Left forelimb (tissue), 1 donor: Measurements from ENCODE around the gene RBBP9.
A peak's percentile ranks its signal among the peaks of the same experiment; 100 is the strongest.
"Not testable (repeated sequence)": the region's sequence is repeated elsewhere in the genome, so short reads cannot be mapped to it uniquely, and the experiment has no call there.

Experiments
- DNase-seq: peaks from one replicate; pipeline ENCODE4 v3.0.0-alpha.2; 2018; ENCODE audit warnings: low spot score

RBBP9 gene

DNA sequence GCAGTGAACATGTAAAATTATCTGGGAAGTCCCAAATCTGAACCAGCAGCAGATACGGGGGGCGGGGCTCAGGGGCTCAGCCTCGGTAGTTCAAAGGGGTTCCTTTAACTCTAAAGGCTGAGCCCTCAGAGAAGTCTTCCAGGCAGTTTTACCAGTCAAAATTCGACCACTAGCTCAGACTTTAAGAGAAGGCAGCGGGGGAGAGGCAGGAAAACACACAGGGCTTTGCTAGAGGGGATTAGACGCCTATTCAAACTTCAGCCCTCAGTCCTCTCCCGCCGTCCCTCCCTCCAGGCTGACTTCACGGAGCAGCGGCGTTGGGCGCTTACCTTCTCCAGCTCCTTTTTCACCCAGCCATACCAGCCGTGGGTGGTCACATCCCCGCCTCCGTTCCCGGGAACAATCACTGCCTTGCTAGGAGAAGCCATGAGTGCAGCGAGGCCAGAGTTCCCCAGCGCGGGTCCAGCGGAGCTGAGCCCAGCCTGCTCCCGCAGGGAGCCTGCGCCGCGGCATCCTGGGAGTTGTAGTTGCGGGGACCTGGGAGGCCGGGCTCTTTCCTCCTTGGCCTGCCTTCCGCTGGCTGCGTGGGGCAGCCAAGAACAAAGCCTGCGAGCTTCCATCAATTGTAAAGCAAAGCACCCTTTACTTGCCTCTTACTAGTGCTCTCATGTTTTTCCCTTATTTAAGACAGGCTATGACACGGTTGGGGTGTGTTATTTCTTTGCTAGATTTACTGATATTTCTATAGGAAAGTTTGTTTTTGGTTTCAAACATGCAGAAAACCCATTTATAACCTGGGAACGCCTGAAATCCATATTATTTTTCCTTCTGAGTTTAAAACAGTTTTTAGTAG is at the start of gene RBBP9:
Gene RBBP9 (minus strand): TSS at position 486 of the 853 bp plus-strand sequence. CDS start 58 bp downstream, at position 428.
- peak; percentile 92 for DNase-seq

DNA sequence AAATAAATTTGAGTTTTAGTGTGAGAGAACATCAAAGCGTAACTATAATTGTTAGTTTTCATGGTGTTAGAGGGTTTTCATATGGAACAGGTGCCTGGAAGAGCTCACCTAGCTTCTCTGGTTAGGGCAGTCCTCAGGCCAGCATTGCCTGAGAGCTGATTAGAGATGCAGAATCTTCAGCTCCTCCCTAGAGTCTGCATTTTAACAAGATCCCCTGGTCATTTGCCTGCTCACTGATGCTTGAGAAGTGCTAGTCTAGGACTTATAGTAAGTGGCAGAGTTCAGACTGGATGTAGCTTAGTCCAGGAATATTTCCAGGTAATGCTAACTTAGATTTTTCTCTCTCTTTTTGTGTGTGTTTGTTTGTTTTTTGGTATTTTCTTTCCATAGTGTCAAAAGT is 48.5 kb upstream of the RBBP9 start:
- no peak for DNase-seq

DNA sequence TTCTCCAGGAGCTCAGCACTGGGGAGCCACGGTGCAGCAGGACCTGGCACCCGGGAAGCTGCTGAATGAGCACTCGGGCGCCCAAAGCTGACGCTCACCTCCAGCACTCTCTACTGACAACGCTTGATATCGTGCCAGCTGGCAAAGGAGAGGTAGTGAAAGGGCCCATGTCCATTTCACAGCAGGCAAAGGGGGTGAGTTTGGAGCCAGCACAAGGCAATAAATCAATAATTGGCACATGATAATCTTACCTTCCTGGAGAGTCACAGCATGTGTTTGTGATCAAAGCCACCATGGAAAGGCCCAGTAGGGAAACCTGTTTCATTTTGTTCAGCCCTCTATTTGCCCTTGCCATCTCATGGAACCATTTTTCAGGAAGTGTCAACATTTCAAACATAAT is 46.9 kb upstream of the RBBP9 start:
- DNase-seq: no peak

DNA sequence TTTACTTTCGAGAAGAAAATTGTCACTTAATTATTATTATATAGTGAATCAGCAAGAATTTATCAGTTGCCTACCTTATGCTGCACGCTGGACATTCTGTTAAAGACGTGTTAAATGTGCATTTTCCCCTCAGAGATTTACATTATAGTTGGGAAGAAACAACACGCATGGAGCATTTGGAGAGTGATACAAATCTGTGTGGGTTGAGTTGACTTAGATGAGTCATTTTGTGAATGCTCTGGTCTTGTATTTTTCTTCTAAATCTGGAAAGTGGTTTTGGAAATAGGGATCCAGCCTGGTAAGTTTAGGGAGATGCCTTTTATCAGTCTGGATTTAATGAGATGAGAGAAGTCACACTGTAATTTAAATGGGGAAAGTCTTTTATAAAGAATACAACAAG is 46.2 kb upstream of the RBBP9 start:
- no peak for DNase-seq

DNA sequence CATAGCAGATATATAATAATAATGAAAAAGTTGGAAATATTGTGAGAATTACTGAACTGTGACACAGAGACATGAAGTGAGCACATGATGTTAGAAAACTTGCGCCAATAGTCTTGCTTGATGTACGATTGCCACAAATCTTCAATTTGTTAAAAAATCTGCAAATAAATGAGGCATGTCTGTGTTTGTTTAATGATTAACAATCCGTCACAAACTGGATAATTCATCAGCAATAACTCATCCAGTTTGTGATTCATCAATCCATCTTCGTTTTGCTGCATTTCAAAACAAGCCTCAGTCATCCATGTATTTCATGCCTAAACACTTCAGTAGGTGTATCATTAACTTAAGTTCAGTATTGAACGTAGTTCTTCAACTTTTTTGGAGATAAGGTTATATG is 44.7 kb upstream of the RBBP9 start:
- DNase-seq: no peak

DNA sequence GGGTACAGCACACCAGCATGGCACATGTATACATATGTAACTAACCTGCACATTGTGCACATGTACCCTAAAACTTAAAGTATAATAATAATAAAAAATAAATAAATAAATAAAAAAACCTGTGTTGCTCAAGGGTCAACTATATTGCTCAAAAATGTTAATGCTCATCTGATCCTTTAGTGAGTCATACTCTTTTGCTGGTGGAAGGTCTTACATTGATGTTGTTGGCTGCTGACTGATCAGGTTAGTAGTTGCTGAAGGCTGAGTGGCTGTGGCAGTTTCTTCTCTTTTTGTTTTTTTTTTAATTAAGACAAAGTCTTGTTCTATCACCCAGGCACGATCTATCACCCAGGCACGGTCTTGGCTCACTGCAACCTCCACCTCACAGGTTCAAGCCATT is 40.6 kb upstream of the RBBP9 start:
- DNase-seq: no peak

DNA sequence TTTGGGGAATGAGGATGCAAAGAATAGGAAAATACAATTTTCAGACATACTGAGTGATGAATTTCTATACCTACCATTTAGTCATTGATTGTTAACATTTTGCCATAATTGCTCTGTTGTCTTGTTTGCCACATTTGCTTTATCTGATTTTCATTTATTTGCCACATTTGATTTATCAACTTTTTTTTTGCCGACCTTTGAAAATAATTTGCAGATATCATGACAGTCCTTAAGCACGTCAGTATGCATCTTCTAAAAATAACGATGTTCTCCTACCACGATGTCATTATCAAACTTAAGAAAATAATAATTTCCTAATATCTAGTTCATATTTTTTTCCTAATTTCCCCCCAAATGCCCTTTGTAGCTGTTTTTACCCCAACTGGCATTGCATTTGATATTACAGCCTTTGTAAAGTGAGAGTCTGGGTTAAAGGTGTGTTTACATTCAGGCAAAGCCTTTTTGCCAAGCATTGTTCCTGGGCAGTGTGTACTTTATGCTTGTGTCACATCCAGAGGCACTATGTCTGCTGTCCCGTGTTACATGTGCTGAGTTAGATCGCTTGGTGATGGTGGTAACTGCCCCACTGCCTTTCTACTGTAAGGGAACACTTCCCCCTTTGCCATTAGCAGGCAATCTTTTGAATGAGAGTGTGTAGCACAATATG is 37.1 kb upstream of the RBBP9 start:
- no peak for DNase-seq

DNA sequence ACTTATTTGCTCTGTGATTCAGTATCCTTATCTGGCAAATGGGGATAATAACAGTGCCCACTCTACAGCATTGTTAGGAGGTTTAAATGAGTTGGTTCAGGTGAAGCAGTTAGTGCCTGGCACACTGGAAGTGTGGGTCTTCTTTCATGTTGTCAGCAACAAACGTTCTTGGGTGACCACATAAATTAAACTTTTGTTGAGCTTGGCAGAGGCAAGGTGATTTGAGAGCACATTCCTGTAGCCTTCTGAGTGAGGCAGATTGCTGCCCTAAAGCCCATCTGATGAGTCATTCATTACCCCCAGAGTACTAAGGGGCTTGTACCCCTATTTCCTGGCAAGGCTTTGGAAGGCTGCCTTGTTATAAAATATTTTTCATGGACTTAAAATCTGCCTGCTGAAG is 36.5 kb upstream of the RBBP9 start:
- no peak for DNase-seq

DNA sequence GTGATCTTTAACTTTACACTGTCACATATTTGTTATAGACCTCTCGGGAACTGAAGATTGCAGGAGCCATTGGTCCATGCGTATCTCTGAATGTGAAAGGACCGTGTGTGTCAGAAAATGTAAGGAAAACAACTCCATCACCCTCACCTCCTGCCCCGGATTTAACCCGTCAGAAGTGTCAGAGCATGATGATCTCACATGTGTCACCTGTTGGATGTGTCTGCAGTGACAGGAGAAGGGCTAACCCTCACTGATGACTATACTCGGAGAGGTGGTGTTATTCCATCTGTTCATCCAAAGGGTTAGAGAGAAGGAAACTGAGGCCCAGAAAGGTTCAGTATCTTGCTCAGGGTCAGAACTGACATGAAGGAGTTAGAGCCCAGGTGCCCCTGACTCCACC is 35.6 kb upstream of the RBBP9 start:
- no peak for DNase-seq

DNA sequence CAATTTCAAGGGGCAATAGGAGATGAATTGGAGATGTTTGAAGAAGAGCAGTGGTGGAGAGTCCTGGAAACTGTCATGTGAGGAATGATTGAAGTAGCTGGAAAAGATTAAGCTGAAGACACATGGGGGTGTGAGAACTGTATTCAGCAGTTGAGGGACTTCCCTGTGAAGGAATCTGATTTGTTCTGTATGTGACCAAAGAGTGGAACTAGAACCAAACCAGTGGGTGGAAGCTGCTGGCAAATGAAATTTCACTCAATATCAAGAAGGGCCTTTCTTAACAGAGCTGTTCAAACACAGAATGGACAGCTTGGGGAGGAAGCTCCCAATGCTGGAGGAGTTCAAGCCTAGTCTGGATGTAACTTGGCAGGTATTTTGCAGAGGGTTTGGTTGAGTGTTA is 32.0 kb upstream of the RBBP9 start:
- DNase-seq: no peak

DNA sequence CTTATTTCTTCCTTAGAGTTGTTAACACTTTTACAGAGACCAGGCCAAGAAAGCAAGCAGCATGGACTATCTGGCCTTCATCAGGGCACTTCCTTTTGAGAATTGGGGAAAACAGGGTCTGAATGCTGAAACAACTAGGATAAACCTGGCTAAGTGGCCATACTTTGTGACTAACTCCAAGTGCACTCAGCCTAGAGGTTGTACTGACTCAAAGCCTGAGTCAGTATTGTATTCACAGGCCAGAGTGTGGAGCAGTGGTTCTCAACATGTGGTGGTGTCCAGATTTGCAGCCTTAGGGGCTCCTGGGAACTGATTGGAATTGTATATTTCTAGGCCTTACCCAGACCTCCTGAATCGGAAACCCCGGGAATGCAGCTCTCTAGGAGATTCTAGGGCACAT is 30.8 kb upstream of the RBBP9 start:
- DNase-seq: no peak

DNA sequence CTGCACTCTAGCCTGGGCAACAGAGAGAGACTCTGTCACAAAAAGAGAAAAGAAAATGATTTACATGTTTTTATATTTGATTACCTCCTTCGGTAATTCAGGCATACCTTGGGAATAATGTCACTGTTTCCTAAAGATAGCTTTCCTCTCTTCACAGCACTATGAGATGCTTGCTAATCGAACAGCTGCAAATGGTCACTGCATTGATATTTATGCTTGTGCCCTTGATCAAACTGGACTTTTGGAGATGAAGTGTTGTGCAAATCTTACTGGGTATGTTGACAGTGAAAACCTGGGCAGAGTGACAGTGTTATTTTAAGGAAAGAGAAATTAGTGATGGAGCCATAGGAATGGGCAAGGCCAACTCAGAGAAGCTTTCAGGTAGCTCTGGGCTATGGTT is 30.3 kb upstream of the RBBP9 start:
- DNase-seq: no peak

DNA sequence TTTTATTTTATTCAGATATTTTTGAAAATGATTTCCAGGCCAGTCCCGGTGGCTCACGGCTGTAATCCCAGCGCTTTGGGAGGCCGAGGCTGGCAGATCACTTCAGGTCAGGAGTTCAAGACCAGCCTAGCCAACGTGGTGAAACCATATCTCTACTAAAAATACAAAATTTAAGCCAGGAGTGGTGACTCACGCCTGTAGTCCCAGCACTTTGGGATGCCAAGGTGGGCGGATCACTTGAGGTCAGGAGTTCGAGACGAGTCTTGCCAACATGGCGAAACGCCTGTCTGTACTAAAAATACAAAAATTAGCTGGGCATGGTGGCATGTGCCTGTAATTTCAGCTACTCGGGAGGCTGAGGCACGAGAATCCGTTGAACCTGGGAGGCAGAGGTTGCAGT is 29.7 kb upstream of the RBBP9 start:
- DNase-seq: not testable (repeated sequence)

DNA sequence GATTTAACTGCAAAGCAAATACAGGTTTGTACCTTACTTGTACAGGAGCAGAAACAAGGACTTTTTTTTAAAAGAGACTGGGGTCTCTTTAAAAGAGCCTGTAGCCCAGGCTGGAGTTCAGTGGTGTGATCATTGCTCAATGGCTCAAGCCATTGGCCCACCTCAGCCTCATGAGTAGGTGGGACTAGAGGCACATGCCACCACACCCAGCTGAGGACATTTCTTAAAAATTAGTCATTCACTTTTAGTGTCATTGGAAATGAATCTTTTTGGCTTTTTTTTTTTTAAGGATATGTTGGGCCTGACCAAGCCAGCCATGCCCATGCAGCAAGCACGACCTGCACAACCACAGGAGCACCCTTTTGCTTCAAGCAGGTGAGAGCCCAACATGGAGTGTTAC is 27.6 kb upstream of the RBBP9 start:
- no peak for DNase-seq

DNA sequence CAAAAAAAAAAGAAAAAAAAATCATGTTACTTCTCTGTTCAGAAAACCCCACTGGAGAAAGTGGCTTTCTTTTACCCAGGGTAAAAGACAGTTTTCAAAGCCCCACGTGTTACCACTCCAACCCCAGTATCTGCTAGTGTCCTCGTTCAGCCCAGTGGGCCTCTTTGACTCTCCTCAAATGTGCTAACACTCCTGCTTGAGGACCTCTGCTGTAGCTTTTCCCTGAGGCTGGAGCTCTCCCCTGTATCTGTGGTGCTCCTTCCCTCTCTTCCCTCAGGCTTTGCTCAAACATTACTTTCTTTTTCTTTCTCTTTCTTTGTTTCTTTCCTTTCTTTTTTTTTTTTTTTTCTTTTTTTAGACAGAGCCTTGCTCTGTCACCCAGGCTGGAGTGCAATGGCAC is 26.0 kb upstream of the RBBP9 start:
- no peak for DNase-seq

DNA sequence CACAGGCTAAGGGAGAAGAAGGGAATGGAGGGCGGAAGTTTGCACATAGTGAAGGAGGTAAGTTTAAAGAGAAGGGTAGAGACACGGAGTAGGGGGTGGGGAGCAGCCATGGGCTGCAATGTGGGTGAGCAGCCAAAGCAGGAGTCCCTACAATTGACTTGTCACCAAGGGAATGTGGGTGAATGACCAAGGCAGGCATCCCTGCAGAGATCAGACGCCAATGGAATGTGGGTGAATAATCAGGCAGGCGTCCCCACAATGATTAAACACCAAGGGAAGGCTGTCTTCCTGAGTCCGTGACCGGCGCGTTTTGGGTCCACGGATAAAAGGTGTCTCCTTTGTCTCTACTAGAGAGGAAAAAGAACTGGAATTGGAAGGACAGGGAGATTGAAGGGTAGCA is 25.0 kb upstream of the RBBP9 start:
- DNase-seq: not testable (repeated sequence)

DNA sequence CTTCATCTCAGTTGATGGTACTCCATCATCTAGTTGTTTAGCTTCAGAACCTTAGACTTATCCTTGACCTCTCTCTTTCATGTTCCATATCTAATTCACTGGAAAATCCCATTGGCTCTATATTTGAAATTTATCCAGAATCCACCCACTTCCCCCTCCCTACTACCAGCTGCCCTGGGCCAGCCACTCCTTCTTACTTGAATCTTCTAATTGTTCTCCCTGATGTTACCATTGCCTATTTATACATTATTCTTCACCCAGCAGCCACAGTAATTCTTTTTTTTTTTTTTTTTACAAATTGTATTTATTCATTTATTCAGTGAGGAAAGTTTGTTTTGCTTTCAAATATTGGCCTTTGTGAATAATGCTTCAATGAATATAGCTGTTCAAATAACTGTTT is 18.9 kb upstream of the RBBP9 start:
- DNase-seq: no peak

DNA sequence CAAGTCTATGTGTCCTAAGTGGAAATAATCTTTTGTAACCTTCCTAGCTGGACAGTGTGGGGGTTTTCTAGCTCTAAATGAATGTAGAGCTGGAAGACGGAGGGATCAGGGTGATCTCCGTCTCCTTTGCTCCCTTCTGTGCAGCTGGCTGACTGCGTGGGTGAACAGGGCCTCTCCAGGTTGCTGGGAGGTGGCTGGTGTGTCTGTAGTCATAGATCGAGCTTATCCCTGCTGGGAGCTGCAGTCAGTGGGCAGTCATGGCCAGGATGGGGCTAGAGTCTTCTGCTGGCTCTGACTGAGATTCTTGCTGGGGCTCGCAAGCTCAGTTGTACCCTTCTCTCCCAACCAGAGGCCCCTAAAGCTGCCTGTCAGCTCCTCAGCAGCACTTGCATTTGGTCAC is 17.1 kb upstream of the RBBP9 start:
- DNase-seq: no peak

DNA sequence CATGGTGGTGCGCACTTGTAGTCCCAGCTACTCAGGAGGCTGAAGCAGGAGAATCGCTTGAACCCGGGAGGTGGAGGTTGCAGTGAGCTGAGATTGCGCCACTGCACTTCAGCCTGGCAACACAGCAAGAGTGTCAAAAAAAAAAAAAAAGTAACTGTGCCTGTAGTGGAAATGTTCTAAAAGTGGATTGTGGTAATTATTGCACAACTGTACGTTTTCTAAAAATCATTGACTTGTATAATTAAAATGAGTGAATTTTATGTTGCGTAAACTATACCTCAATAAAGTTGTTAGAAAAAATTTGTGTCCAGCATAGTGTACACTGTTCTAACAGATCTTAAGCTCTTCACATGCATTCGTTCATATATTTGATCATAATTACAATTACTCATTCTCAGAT is 16.2 kb upstream of the RBBP9 start:
- DNase-seq: no peak

DNA sequence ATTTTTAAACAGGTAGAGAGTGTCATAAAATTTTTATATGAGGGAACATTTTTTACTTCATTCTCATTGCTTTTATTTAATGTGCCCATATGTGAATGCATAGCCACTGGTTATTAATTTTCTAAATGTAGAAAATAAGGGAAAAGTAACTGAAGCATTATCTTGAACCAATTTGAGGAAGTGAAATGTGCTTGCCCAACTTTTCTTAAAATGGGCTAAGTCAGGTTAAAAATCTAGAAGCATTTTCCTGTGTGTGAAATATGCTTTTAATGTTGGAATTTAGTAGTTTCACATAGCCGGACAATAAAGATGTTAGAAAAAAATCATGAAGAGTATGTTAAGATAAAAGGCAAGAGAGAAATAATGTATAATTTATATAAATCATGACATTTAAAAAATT is 14.5 kb upstream of the RBBP9 start:
- DNase-seq: no peak

DNA sequence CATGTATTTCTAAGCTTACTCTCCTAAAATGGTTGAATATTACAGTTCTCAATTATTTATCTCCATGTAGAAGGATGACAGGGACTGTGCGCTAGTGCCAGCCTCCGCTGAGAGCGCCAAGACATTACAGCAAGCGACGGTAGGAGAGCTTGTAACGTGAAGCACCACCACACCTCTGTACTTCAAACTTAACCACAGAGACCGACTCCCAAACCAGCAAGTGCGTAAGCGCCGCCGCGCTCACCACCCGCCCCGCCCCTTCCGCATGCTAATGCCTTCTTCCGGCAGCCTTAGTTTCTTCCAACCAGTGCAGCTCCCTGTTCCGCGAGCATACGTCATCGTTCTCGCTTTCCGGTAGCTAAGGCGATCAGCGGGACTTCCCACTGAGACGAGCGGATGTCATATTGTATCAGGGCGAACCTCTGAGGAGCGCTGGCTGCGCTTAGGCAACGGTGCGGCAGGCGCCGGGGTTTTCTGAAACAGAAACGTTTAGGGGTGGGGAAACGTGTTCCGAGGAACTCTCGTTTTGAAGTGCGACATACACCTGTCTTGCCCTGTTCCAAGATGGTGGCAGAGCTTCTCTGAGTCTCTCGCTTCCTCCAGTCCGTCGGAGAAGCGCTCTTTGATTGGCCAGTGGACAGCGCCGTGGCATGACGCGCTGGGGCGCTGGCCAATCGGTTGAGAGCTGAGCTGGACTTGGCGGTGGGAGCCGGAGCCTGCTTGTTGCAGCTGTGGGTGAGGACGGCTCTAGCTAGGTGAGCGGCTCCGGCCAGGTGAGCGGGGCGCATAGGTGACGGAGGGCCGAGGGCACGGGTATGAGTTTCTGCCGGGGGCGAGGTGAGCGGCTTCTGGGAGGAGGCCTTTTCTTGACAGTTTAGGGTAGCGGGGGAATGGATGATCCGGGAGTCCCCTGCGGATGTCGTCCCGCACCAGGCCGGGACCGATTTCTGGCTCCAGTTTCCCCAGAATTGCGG is 10.5 kb upstream of the RBBP9 start, which contains the start of gene SEC23B:
Gene SEC23B (plus strand): TSS at position 723 of the 974 bp plus-strand sequence. CDS start 2,896 bp downstream, outside the sequence.
- peak; percentile 97 for DNase-seq

DNA sequence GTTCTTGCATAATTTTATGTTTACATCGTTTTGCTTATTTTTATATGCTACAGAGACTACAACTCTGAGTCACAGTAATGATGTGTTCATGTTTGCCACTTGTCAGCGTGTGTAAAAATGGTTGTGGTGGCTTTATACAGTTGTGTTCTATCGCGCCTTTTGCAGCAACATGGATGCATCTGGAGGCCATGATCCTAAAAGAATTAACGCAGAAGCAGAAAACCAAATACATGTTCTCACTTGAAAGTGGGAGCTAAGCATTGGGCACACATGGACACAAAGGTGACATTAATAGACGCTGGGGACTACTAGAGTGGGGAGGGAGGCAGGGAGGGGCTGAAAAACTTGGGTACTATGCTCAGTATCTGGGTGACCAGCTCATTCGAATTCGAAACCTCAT is 9.7 kb upstream of the RBBP9 start:
- DNase-seq: no peak
